ENCODE measurements around the gene PTPRM. TPM values are rescaled to one million over a fixed set of nuclear protein-coding genes. Genes with fewer than 3 reads are reported as not detected.

The PTPRM gene
- polyA plus RNA-seq, 1 donor from 2014 or later, result 126 TPM

GRCh38 chr18:7885865-7886264 is 318.7 kb downstream of the PTPRM start:
- TF ChIP-seq EP300 (conservative IDR thresholded peaks at IDR 0.05; ENCODE audit: poor library complexity, severe bottlenecking) (no peak), POLR2AphosphoS5 (IDR thresholded peaks at IDR 0.05) (no peak), TAF1 (IDR thresholded peaks at IDR 0.05; ENCODE audit: low read depth) (no peak), CTCF (IDR thresholded peaks at IDR 0.05; ENCODE audit: poor library complexity, severe bottlenecking) (no peak), REST (IDR thresholded peaks at IDR 0.05; ENCODE audit: borderline replicate concordance) (no peak), SMC3 (conservative IDR thresholded peaks at IDR 0.05; ENCODE audit: poor library complexity) (no peak), EZH2 (IDR thresholded peaks at IDR 0.05; ENCODE audit: borderline replicate concordance, insufficient read depth, low read length, poor library complexity, severe bottlenecking) (no peak), MXI1 (conservative IDR thresholded peaks at IDR 0.05; ENCODE audit: poor library complexity, severe bottlenecking) (no peak), RAD21 (conservative IDR thresholded peaks at IDR 0.05) (no peak)

GRCh38 chr18:7886436-7886835 is 319.3 kb downstream of the PTPRM start:
- Histone ChIP-seq H3K9ac (ENCODE audit: low read length) (no peak overlapping the region), H3K36me3 (ENCODE audit: insufficient read depth, low read length) (no peaks in the 10 kb centered on the region), H2AFZ (ENCODE audit: low read depth, low read length) (no peak overlapping the region), H3K4me2 (ENCODE audit: low read length) (no peak overlapping the region), H3K9me3 (ENCODE audit: low read length) (no peaks in the 10 kb centered on the region), H3K9me2 (ENCODE audit: insufficient read depth, low read length) (no peaks in the 10 kb centered on the region), H3K27ac (ENCODE audit: low read length) (no peak overlapping the region), H3F3A (ENCODE audit: insufficient read depth, low read length, poor library complexity, severe bottlenecking) (no peaks in the 10 kb centered on the region), H3K27me3 (ENCODE audit: insufficient read depth, low read depth, low read length) (no peaks in the 10 kb centered on the region), H3K4me3 (ENCODE audit: low read length) (no peak overlapping the region), H3K79me2 (replicated peaks; ENCODE audit: insufficient read depth, low read length) (no peaks in the 10 kb centered on the region), H4K20me1 (ENCODE audit: insufficient read depth) (no peaks in the 10 kb centered on the region)
- TF ChIP-seq CTCF (IDR thresholded peaks at IDR 0.05; ENCODE audit: poor library complexity, severe bottlenecking) (no peak), RAD21 (conservative IDR thresholded peaks at IDR 0.05) (no peak), REST (IDR thresholded peaks at IDR 0.05; ENCODE audit: borderline replicate concordance) (no peak), POLR2AphosphoS5 (IDR thresholded peaks at IDR 0.05) (no peak), MXI1 (conservative IDR thresholded peaks at IDR 0.05; ENCODE audit: poor library complexity, severe bottlenecking) (no peak), SMC3 (conservative IDR thresholded peaks at IDR 0.05; ENCODE audit: poor library complexity) (no peak), EP300 (conservative IDR thresholded peaks at IDR 0.05; ENCODE audit: poor library complexity, severe bottlenecking) (no peak)

More at GRCh38 chr18:7885865-7886264, 318.7 kb downstream of the PTPRM start:
- no peaks in the 10 kb centered on the region for H3F3A ChIP-seq (ENCODE audit: insufficient read depth, low read length, poor library complexity, severe bottlenecking)
- H3K27ac ChIP-seq (ENCODE audit: low read length), result no peak overlapping the region
- H3K27me3 ChIP-seq (ENCODE audit: insufficient read depth, low read depth, low read length), result no peaks in the 10 kb centered on the region
- H3K9ac ChIP-seq (ENCODE audit: low read length), result no peak overlapping the region
- H3K36me3 ChIP-seq (ENCODE audit: insufficient read depth, low read length), result no peaks in the 10 kb centered on the region
- no peaks in the 10 kb centered on the region for H3K9me2 ChIP-seq (ENCODE audit: insufficient read depth, low read length)
- no peaks in the 10 kb centered on the region for H4K20me1 ChIP-seq (ENCODE audit: insufficient read depth)
- H3K4me2 ChIP-seq (ENCODE audit: low read length), result no peak overlapping the region
- no peak overlapping the region for H2AFZ ChIP-seq (ENCODE audit: low read depth, low read length)
- H3K9me3 ChIP-seq (ENCODE audit: low read length), result no peaks in the 10 kb centered on the region
- no peaks in the 10 kb centered on the region for H3K79me2 ChIP-seq (replicated peaks; ENCODE audit: insufficient read depth, low read length)
- H3K4me3 ChIP-seq (ENCODE audit: low read length), result no peak overlapping the region
